ENCODE data around the gene PCBP3. TPM values are rescaled to one million over a fixed set of nuclear protein-coding genes. Genes with fewer than 3 reads are reported as not detected.

The PCBP3 gene
- total RNA-seq (10 to 100 TPM; 14.3 to 18.0 TPM), polyA plus RNA-seq (ENCODE audit: insufficient read length in 2 of 2) (10 to 100 TPM; 27.0 to 30.0 TPM)
- long read RNA-seq, donor 1, partial matches to known transcripts: 6 of 6 reads
- long read RNA-seq, donor 1, other reads (novel, unspliced or antisense): 0 of 6 reads
- long read RNA-seq, donor 2: 0 reads
- long read RNA-seq, donor 3: 0 reads
- long read RNA-seq, donor 4: 0 reads

- H3K4me3 ChIP-seq (ENCODE audit: low read depth, low read length): peak within 1 kb of the TSS; percentile 37
- no peaks in the 10 kb centered on the region for H3K9me3 ChIP-seq (ENCODE audit: control insufficient read depth, insufficient read depth, low read length)
- no peaks in the 10 kb centered on the region for H3K36me3 ChIP-seq (ENCODE audit: control insufficient read depth, insufficient read depth, low read length)
- H3K27me3 ChIP-seq (ENCODE audit: control insufficient read depth, insufficient read depth, low read length): peaks cover 15% of the 10 kb centered on the region
- no peak within 1 kb of the TSS for H3K27ac ChIP-seq (ENCODE audit: low read depth, low read length)
- peak; percentile 47 to 98 (median 88) for DNase-seq (ENCODE audit: low read depth in 4 of 6, low spot score in 6 of 6)
- H3K4me1 ChIP-seq (ENCODE audit: control insufficient read depth, insufficient read depth, low read length): peaks cover 23% of the 10 kb centered on the region
- 0% methylated on average over 78 of the region's 120 CpGs for WGBS (ENCODE audit: insufficient coverage)
These were observed at the start of gene PCBP3 for GRCh38 chr21:45643021-45643980. Gene PCBP3, plus strand, starts transcription at chr21:45643725. Its CDS starts 206,361 bp downstream, at chr21:45850086.

- WGBS (ENCODE audit: insufficient coverage): 84% methylated on average over 16 of the region's 17 CpGs
- no peaks in the 10 kb centered on the region for H3K9me3 ChIP-seq (ENCODE audit: control insufficient read depth, insufficient read depth, low read length)
- H3K4me3 ChIP-seq (ENCODE audit: low read depth, low read length): no peak overlapping the region
- H3K27ac ChIP-seq (ENCODE audit: low read depth, low read length): no peak overlapping the region
- H3K4me1 ChIP-seq (ENCODE audit: control insufficient read depth, insufficient read depth, low read length): peaks cover 5% of the 10 kb centered on the region
- H3K27me3 ChIP-seq (ENCODE audit: control insufficient read depth, insufficient read depth, low read length): peaks cover 7% of the 10 kb centered on the region
- no peaks in the 10 kb centered on the region for H3K36me3 ChIP-seq (ENCODE audit: control insufficient read depth, insufficient read depth, low read length)
- DNase-seq (ENCODE audit: low read depth in 4 of 6, low spot score in 6 of 6): no peak
These were observed 48.6 kb upstream of the PCBP3 start for GRCh38 chr21:45594721-45595489.

- Histone ChIP-seq H3K27ac (ENCODE audit: low read depth, low read length) (no peak overlapping the region), H3K9me3 (ENCODE audit: control insufficient read depth, insufficient read depth, low read length) (no peaks in the 10 kb centered on the region), H3K36me3 (ENCODE audit: control insufficient read depth, insufficient read depth, low read length) (no peaks in the 10 kb centered on the region), H3K4me1 (ENCODE audit: control insufficient read depth, insufficient read depth, low read length) (no peaks in the 10 kb centered on the region), H3K27me3 (ENCODE audit: control insufficient read depth, insufficient read depth, low read length) (peaks cover 3% of the 10 kb centered on the region), H3K4me3 (ENCODE audit: low read depth, low read length) (no peak overlapping the region)
- DNase-seq (ENCODE audit: low read depth in 4 of 6, low spot score in 6 of 6): no peak
- WGBS (ENCODE audit: insufficient coverage): 90% methylated on average over 16 of the region's 16 CpGs
These were observed 47.8 kb upstream of the PCBP3 start for GRCh38 chr21:45595574-45596295.

- Histone ChIP-seq H3K27me3 (ENCODE audit: control insufficient read depth, insufficient read depth, low read length) (no peaks in the 10 kb centered on the region), H3K27ac (ENCODE audit: low read depth, low read length) (no peak overlapping the region), H3K9me3 (ENCODE audit: control insufficient read depth, insufficient read depth, low read length) (no peaks in the 10 kb centered on the region), H3K4me1 (ENCODE audit: control insufficient read depth, insufficient read depth, low read length) (no peaks in the 10 kb centered on the region), H3K4me3 (ENCODE audit: low read depth, low read length) (no peak overlapping the region), H3K36me3 (ENCODE audit: control insufficient read depth, insufficient read depth, low read length) (no peaks in the 10 kb centered on the region)
- WGBS (ENCODE audit: insufficient coverage): 23% methylated on average over 8 of the region's 16 CpGs
- DNase-seq (ENCODE audit: low read depth in 4 of 6, low spot score in 6 of 6): peak in 1 of 6 donors; percentile 58
These were observed 46.7 kb upstream of the PCBP3 start for GRCh38 chr21:45596704-45597318.

- no peak overlapping the region for H3K4me3 ChIP-seq (ENCODE audit: low read depth, low read length)
- H3K9me3 ChIP-seq (ENCODE audit: control insufficient read depth, insufficient read depth, low read length): peaks cover 1% of the 10 kb centered on the region
- no peak for DNase-seq (ENCODE audit: low read depth in 4 of 6, low spot score in 6 of 6)
- WGBS (ENCODE audit: insufficient coverage): 71% methylated on average over 7 of the region's 7 CpGs
- no peaks in the 10 kb centered on the region for H3K4me1 ChIP-seq (ENCODE audit: control insufficient read depth, insufficient read depth, low read length)
- H3K36me3 ChIP-seq (ENCODE audit: control insufficient read depth, insufficient read depth, low read length): no peaks in the 10 kb centered on the region
- no peaks in the 10 kb centered on the region for H3K27me3 ChIP-seq (ENCODE audit: control insufficient read depth, insufficient read depth, low read length)
- H3K27ac ChIP-seq (ENCODE audit: low read depth, low read length): no peak overlapping the region
These were observed 45.4 kb upstream of the PCBP3 start for GRCh38 chr21:45598109-45598508.

GRCh38 chr21:45598666-45599065, 44.9 kb upstream of the PCBP3 start:
- Histone ChIP-seq H3K36me3 (ENCODE audit: control insufficient read depth, insufficient read depth, low read length) (no peaks in the 10 kb centered on the region), H3K4me1 (ENCODE audit: control insufficient read depth, insufficient read depth, low read length) (no peaks in the 10 kb centered on the region), H3K27me3 (ENCODE audit: control insufficient read depth, insufficient read depth, low read length) (no peaks in the 10 kb centered on the region), H3K9me3 (ENCODE audit: control insufficient read depth, insufficient read depth, low read length) (peaks cover 6% of the 10 kb centered on the region), H3K4me3 (ENCODE audit: low read depth, low read length) (no peak overlapping the region), H3K27ac (ENCODE audit: low read depth, low read length) (no peak overlapping the region)
- DNase-seq (ENCODE audit: low read depth in 4 of 6, low spot score in 6 of 6): no peak
- WGBS (ENCODE audit: insufficient coverage): 84% methylated on average over 8 of the region's 10 CpGs

- Histone ChIP-seq H3K27ac (ENCODE audit: low read depth, low read length) (no peak overlapping the region), H3K27me3 (ENCODE audit: control insufficient read depth, insufficient read depth, low read length) (no peaks in the 10 kb centered on the region), H3K4me3 (ENCODE audit: low read depth, low read length) (no peak overlapping the region), H3K9me3 (ENCODE audit: control insufficient read depth, insufficient read depth, low read length) (peaks cover 6% of the 10 kb centered on the region), H3K36me3 (ENCODE audit: control insufficient read depth, insufficient read depth, low read length) (no peaks in the 10 kb centered on the region), H3K4me1 (ENCODE audit: control insufficient read depth, insufficient read depth, low read length) (no peaks in the 10 kb centered on the region)
- DNase-seq (ENCODE audit: low read depth in 4 of 6, low spot score in 6 of 6): no peak
- 93% methylated on average over 12 of the region's 14 CpGs for WGBS (ENCODE audit: insufficient coverage)
These were observed 44.4 kb upstream of the PCBP3 start for GRCh38 chr21:45599146-45599581.

GRCh38 chr21:45600248-45600647, 43.3 kb upstream of the PCBP3 start:
- H3K27me3 ChIP-seq (ENCODE audit: control insufficient read depth, insufficient read depth, low read length): no peaks in the 10 kb centered on the region
- no peaks in the 10 kb centered on the region for H3K36me3 ChIP-seq (ENCODE audit: control insufficient read depth, insufficient read depth, low read length)
- no peak overlapping the region for H3K27ac ChIP-seq (ENCODE audit: low read depth, low read length)
- WGBS (ENCODE audit: insufficient coverage): 85% methylated on average over 4 of the region's 6 CpGs
- no peaks in the 10 kb centered on the region for H3K4me1 ChIP-seq (ENCODE audit: control insufficient read depth, insufficient read depth, low read length)
- DNase-seq (ENCODE audit: low read depth in 4 of 6, low spot score in 6 of 6): no peak
- peaks cover 6% of the 10 kb centered on the region for H3K9me3 ChIP-seq (ENCODE audit: control insufficient read depth, insufficient read depth, low read length)
- no peak overlapping the region for H3K4me3 ChIP-seq (ENCODE audit: low read depth, low read length)

Data from spinal cord (tissue), 10 donors.